NCI-H1930 (cell line): ENCODE results near the gene ATP5F1C.
A peak's percentile ranks its signal among the peaks of the same experiment; 100 is the strongest.
"Not testable (repeated sequence)": the region's sequence is repeated elsewhere in the genome, so short reads cannot be mapped to it uniquely, and the experiment has no call there.

Experiments
- DNase-seq, 2 experiments: peaks; one replicate each; lab custom pipeline; 2025; lab: John Stamatoyannopoulos, UW

Gene ATP5F1C

GRCh38 chr10:7787857-7788638 lies at the start of gene ATP5F1C, which contains the start of gene KIN:
TSS of gene ATP5F1C (plus strand) at chr10:7788177. CDS start at chr10:7788208, 31 bp downstream.
TSS of gene KIN (minus strand) at chr10:7787993. CDS start at chr10:7787933, 60 bp downstream.
- DNase-seq = peak; percentile 58 to 80

- no peak for DNase-seq
Observed at GRCh38 chr10:7738536-7739407, 49.2 kb upstream of the ATP5F1C start.

- no peak for DNase-seq
Observed at GRCh38 chr10:7744307-7744706, 43.7 kb upstream of the ATP5F1C start.

- DNase-seq = not testable (repeated sequence)
Observed at GRCh38 chr10:7748637-7749036, 39.3 kb upstream of the ATP5F1C start.

GRCh38 chr10:7750222-7750621 lies 37.8 kb upstream of the ATP5F1C start:
- DNase-seq = no peak

- no peak for DNase-seq
Observed at GRCh38 chr10:7752251-7752650, 35.7 kb upstream of the ATP5F1C start.

GRCh38 chr10:7755103-7755502 lies 32.9 kb upstream of the ATP5F1C start:
- no peak for DNase-seq

GRCh38 chr10:7756360-7756992 lies 31.5 kb upstream of the ATP5F1C start:
- DNase-seq = no peak

- no peak for DNase-seq
Observed at GRCh38 chr10:7763929-7764328, 24.0 kb upstream of the ATP5F1C start.

GRCh38 chr10:7766241-7766640 lies 21.7 kb upstream of the ATP5F1C start:
- no peak for DNase-seq

- DNase-seq = no peak
Observed at GRCh38 chr10:7767209-7767608, 20.8 kb upstream of the ATP5F1C start.

- DNase-seq = no peak
Observed at GRCh38 chr10:7768417-7768816, 19.6 kb upstream of the ATP5F1C start.

GRCh38 chr10:7773845-7774801 lies 13.9 kb upstream of the ATP5F1C start:
- no peak for DNase-seq

- no peak for DNase-seq
Observed at GRCh38 chr10:7776777-7777176, 11.2 kb upstream of the ATP5F1C start.

GRCh38 chr10:7782194-7782593 lies 5.8 kb upstream of the ATP5F1C start:
- DNase-seq = not testable (repeated sequence)

GRCh38 chr10:7786430-7786829 lies 1.5 kb upstream of the ATP5F1C start:
- DNase-seq = no peak

GRCh38 chr10:7787150-7787856 lies 674 bp upstream of the ATP5F1C start:
- no peak for DNase-seq

- no peak for DNase-seq
Observed at GRCh38 chr10:7788639-7789286, 786 bp downstream of the ATP5F1C start.

- no peak for DNase-seq
Observed at GRCh38 chr10:7789390-7789789, 1.4 kb downstream of the ATP5F1C start.

GRCh38 chr10:7792541-7792940 lies 4.6 kb downstream of the ATP5F1C start:
- DNase-seq = no peak
